T-helper 2 cell treated with Interferon-gamma antibody and Interleukin-4, amounts not matched to agents 5 μg/mL and 100 μg/mL, for 36 hours (primary cell): Measurements from ENCODE around the gene CALCR.
"Not testable (repeated sequence)": the region's sequence is repeated elsewhere in the genome, so short reads cannot be mapped to it uniquely, and the experiment has no call there.

ENCODE experiments used
- DNase-seq: peaks from one replicate; pipeline ENCODE4 v3.0.0; 2021; ENCODE audit warnings: low spot score
- H3K27ac Mint-ChIP-seq: one replicate; pipeline ENCODE4 v1.8.0; 2021; ENCODE audit warnings: mild to moderate bottlenecking, mixed read lengths
- H3K27me3 Mint-ChIP-seq: one replicate; pipeline ENCODE4 v1.8.0; 2021; ENCODE audit warnings: low read depth, mixed read lengths
- H3K36me3 Mint-ChIP-seq: one replicate; pipeline ENCODE4 v1.8.0; 2021; ENCODE audit warnings: low read depth, mixed read lengths
- H3K4me1 Mint-ChIP-seq: one replicate; pipeline ENCODE4 v1.8.0; 2021; ENCODE audit warnings: low read depth, mixed read lengths
- H3K4me3 Mint-ChIP-seq: one replicate; pipeline ENCODE4 v1.8.0; 2022; ENCODE audit warnings: mild to moderate bottlenecking, moderate library complexity, mixed read lengths
- H3K9me3 Mint-ChIP-seq: one replicate; pipeline ENCODE4 v1.8.0; 2021; ENCODE audit warnings: mixed read lengths

The CALCR gene

GRCh38 chr7:93544691-93545090 lies 29.8 kb downstream of the CALCR start:
- no peaks in the 10 kb centered on the region for H3K4me1 Mint-ChIP-seq
- no peaks in the 10 kb centered on the region for H3K9me3 Mint-ChIP-seq
- DNase-seq: no peak
- no peaks in the 10 kb centered on the region for H3K36me3 Mint-ChIP-seq
- H3K4me3 Mint-ChIP-seq: no peak overlapping the region
- H3K27ac Mint-ChIP-seq: no peak overlapping the region
- H3K27me3 Mint-ChIP-seq: no peaks in the 10 kb centered on the region

GRCh38 chr7:93538061-93538460 lies 36.5 kb downstream of the CALCR start:
- Mint-ChIP-seq H3K4me3 (no peak overlapping the region), H3K27ac (no peak overlapping the region), H3K4me1 (no peaks in the 10 kb centered on the region), H3K9me3 (no peaks in the 10 kb centered on the region), H3K27me3 (no peaks in the 10 kb centered on the region), H3K36me3 (no peaks in the 10 kb centered on the region)
- no peak for DNase-seq

- Mint-ChIP-seq H3K27ac (no peak overlapping the region), H3K4me1 (no peaks in the 10 kb centered on the region), H3K9me3 (no peaks in the 10 kb centered on the region), H3K4me3 (no peak overlapping the region), H3K36me3 (no peaks in the 10 kb centered on the region), H3K27me3 (no peaks in the 10 kb centered on the region)
- DNase-seq: no peak
Measured at GRCh38 chr7:93535616-93536015, 38.9 kb downstream of the CALCR start.

GRCh38 chr7:93530701-93531100 lies 43.8 kb downstream of the CALCR start:
- no peaks in the 10 kb centered on the region for H3K36me3 Mint-ChIP-seq
- H3K4me3 Mint-ChIP-seq: no peak overlapping the region
- DNase-seq: no peak
- no peaks in the 10 kb centered on the region for H3K9me3 Mint-ChIP-seq
- H3K27me3 Mint-ChIP-seq: no peaks in the 10 kb centered on the region
- no peak overlapping the region for H3K27ac Mint-ChIP-seq
- H3K4me1 Mint-ChIP-seq: no peaks in the 10 kb centered on the region

GRCh38 chr7:93516834-93517233 lies 57.7 kb downstream of the CALCR start:
- no peak overlapping the region for H3K27ac Mint-ChIP-seq
- no peaks in the 10 kb centered on the region for H3K4me1 Mint-ChIP-seq
- H3K27me3 Mint-ChIP-seq: no peaks in the 10 kb centered on the region
- H3K36me3 Mint-ChIP-seq: no peaks in the 10 kb centered on the region
- no peaks in the 10 kb centered on the region for H3K9me3 Mint-ChIP-seq
- DNase-seq: no peak
- no peak overlapping the region for H3K4me3 Mint-ChIP-seq

- H3K27me3 Mint-ChIP-seq: no peaks in the 10 kb centered on the region
- no peaks in the 10 kb centered on the region for H3K36me3 Mint-ChIP-seq
- H3K4me1 Mint-ChIP-seq: no peaks in the 10 kb centered on the region
- no peaks in the 10 kb centered on the region for H3K9me3 Mint-ChIP-seq
- H3K27ac Mint-ChIP-seq: no peak overlapping the region
- DNase-seq: no peak
- H3K4me3 Mint-ChIP-seq: no peak overlapping the region
Measured at GRCh38 chr7:93515144-93515543, 59.4 kb downstream of the CALCR start.

GRCh38 chr7:93509303-93509702 lies 65.2 kb downstream of the CALCR start:
- Mint-ChIP-seq H3K4me1 (no peaks in the 10 kb centered on the region), H3K9me3 (no peaks in the 10 kb centered on the region), H3K4me3 (no peak overlapping the region), H3K27ac (no peak overlapping the region), H3K27me3 (no peaks in the 10 kb centered on the region), H3K36me3 (no peaks in the 10 kb centered on the region)
- no peak for DNase-seq

GRCh38 chr7:93503088-93503487 lies 71.4 kb downstream of the CALCR start:
- no peaks in the 10 kb centered on the region for H3K9me3 Mint-ChIP-seq
- no peak overlapping the region for H3K4me3 Mint-ChIP-seq
- H3K27ac Mint-ChIP-seq: no peak overlapping the region
- no peak for DNase-seq
- no peaks in the 10 kb centered on the region for H3K27me3 Mint-ChIP-seq
- no peaks in the 10 kb centered on the region for H3K4me1 Mint-ChIP-seq
- H3K36me3 Mint-ChIP-seq: no peaks in the 10 kb centered on the region

- not testable (repeated sequence) for H3K27ac Mint-ChIP-seq
Measured at GRCh38 chr7:93491860-93492259, 82.7 kb downstream of the CALCR start.

GRCh38 chr7:93476491-93477344 lies 97.8 kb downstream of the CALCR start:
- Mint-ChIP-seq H3K36me3 (no peaks in the 10 kb centered on the region), H3K4me3 (no peak overlapping the region), H3K27me3 (peaks cover 2% of the 10 kb centered on the region), H3K27ac (no peak overlapping the region), H3K9me3 (no peaks in the 10 kb centered on the region), H3K4me1 (no peaks in the 10 kb centered on the region)
- DNase-seq: no peak

More at GRCh38 chr7:93491860-93492259, 82.7 kb downstream of the CALCR start:
- not testable (repeated sequence) for H3K4me3 Mint-ChIP-seq, DNase-seq, H3K36me3 Mint-ChIP-seq, H3K9me3 Mint-ChIP-seq, H3K27me3 Mint-ChIP-seq, H3K4me1 Mint-ChIP-seq

- Mint-ChIP-seq H3K36me3 (no peaks in the 10 kb centered on the region), H3K27me3 (peaks cover 2% of the 10 kb centered on the region), H3K27ac (no peak overlapping the region)
Measured at GRCh38 chr7:93475811-93476210, 98.7 kb downstream of the CALCR start.

GRCh38 chr7:93471456-93471855 lies 103.1 kb downstream of the CALCR start:
- no peaks in the 10 kb centered on the region for H3K36me3 Mint-ChIP-seq
- no peak for DNase-seq
- no peak overlapping the region for H3K27ac Mint-ChIP-seq
- no peaks in the 10 kb centered on the region for H3K9me3 Mint-ChIP-seq
- no peaks in the 10 kb centered on the region for H3K4me1 Mint-ChIP-seq
- H3K27me3 Mint-ChIP-seq: peaks cover under 1% of the 10 kb centered on the region
- no peak overlapping the region for H3K4me3 Mint-ChIP-seq

More at GRCh38 chr7:93475811-93476210, 98.7 kb downstream of the CALCR start:
- Mint-ChIP-seq H3K4me3 (no peak overlapping the region), H3K4me1 (no peaks in the 10 kb centered on the region), H3K9me3 (no peaks in the 10 kb centered on the region)
- no peak for DNase-seq

GRCh38 chr7:93463764-93464163 lies 110.8 kb downstream of the CALCR start:
- Mint-ChIP-seq H3K9me3 (no peaks in the 10 kb centered on the region), H3K36me3 (no peaks in the 10 kb centered on the region), H3K27me3 (no peaks in the 10 kb centered on the region), H3K4me3 (no peak overlapping the region), H3K27ac (no peak overlapping the region), H3K4me1 (no peaks in the 10 kb centered on the region)
- no peak for DNase-seq

- no peak for DNase-seq
- Mint-ChIP-seq H3K4me1 (no peaks in the 10 kb centered on the region), H3K27me3 (no peaks in the 10 kb centered on the region), H3K4me3 (no peak overlapping the region), H3K27ac (no peak overlapping the region), H3K36me3 (no peaks in the 10 kb centered on the region), H3K9me3 (no peaks in the 10 kb centered on the region)
Measured at GRCh38 chr7:93461350-93461749, 113.2 kb downstream of the CALCR start.

- no peak for DNase-seq
- Mint-ChIP-seq H3K36me3 (no peaks in the 10 kb centered on the region), H3K9me3 (no peaks in the 10 kb centered on the region), H3K27me3 (peaks cover 3% of the 10 kb centered on the region), H3K4me3 (no peak overlapping the region), H3K27ac (no peak overlapping the region), H3K4me1 (no peaks in the 10 kb centered on the region)
Measured at GRCh38 chr7:93453262-93453661, 121.3 kb downstream of the CALCR start.
